ENCODE data around the gene RASAL2. TPM values are rescaled to one million over a fixed set of nuclear protein-coding genes. Genes with fewer than 3 reads are reported as not detected.

RASAL2 gene
- total RNA-seq, 1 experiment from 2014 or later: 32.4 TPM

DNA sequence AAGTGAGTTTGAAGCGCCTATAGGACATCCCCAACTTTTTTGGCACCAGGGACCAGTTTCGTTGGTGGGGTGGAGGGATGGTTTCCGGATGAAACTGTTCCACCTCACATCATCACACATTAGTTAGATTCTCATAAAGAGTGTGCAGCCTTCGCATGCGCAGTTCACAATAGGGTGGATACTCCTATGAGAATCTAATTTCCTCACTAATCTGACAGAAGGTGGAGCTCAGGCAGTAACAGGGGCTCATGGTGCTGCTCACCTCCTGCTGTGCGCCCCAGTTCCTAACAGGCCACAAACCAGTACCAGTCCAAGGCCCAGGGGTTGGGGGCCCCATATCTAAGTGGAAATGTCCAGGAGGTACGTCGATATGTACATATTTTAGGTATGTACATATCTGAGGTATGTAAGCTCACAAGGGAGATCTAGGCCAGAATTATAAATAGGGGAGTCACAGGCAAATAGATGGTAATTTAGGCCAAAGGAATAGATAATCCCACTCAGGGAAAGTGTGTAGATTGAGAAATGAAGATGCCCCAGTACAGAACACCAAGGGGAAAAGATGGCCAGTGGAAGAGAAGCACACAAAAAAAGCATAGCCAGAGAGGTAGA is 27.5 kb upstream of the RASAL2 start:
- Mint-ChIP-seq H3K9me3 (ENCODE audit: low read depth, unreplicated experiment) (no peaks in the 10 kb centered on the region), H3K4me1 (ENCODE audit: low read depth, unreplicated experiment) (peaks cover 1% of the 10 kb centered on the region), H3K36me3 (ENCODE audit: insufficient read depth, unreplicated experiment) (no peaks in the 10 kb centered on the region), H3K27ac (ENCODE audit: unreplicated experiment) (no peak overlapping the region), H3K4me3 (ENCODE audit: low read depth, unreplicated experiment) (no peak overlapping the region), H3K27me3 (ENCODE audit: unreplicated experiment) (no peaks in the 10 kb centered on the region)
- BruUV-seq (replicated peaks): no TSS peak
- DNase-seq: no peak
- TF ChIP-seq, protein P1, sequence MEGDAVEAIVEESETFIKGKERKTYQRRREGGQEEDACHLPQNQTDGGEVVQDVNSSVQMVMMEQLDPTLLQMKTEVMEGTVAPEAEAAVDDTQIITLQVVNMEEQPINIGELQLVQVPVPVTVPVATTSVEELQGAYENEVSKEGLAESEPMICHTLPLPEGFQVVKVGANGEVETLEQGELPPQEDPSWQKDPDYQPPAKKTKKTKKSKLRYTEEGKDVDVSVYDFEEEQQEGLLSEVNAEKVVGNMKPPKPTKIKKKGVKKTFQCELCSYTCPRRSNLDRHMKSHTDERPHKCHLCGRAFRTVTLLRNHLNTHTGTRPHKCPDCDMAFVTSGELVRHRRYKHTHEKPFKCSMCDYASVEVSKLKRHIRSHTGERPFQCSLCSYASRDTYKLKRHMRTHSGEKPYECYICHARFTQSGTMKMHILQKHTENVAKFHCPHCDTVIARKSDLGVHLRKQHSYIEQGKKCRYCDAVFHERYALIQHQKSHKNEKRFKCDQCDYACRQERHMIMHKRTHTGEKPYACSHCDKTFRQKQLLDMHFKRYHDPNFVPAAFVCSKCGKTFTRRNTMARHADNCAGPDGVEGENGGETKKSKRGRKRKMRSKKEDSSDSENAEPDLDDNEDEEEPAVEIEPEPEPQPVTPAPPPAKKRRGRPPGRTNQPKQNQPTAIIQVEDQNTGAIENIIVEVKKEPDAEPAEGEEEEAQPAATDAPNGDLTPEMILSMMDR (IDR thresholded peaks at IDR 0.05; ENCODE audit: unreplicated experiment): no peak
- intact Hi-C loops (cut with micrococcal nuclease; ENCODE audit: unreplicated experiment): no loop called here
- CTCF ChIA-PET: no interaction called here

DNA sequence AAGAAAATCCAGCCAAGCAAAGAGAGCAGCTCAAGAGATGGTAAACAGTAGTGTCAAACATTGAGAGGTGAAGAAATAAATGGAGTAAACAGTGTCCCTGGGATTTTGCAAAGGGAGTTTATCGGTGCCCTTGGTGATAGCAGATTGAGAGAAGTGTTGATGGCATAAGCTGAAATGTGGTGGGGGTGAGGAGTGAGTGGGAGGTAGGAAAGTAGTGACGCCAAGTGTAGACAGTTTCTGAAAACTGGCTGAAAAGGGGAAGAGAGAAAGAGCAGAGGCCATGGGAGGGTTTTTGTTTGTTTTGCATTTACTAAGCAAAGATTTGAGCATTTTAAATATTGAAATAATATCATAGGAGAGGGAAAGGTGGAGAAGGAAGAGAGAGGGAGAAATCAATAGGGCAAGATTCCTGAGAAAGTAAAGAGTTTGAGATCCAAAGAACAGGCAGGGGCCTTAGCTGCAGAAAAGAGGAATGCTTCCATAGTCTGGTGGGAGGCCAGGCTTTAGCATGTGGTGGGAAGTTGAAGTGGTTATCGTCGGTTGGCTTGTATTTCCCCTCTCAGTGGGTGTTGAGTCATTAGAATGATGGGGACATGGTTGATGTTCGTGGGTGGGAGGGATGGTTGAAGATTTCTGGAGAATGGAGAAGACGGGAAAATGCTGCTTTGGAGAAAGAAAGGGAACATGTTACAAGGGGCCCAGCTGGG is 26.8 kb upstream of the RASAL2 start:
- no peaks in the 10 kb centered on the region for H3K27me3 Mint-ChIP-seq (ENCODE audit: unreplicated experiment)
- TF ChIP-seq, protein P1 (IDR thresholded peaks at IDR 0.05; ENCODE audit: unreplicated experiment): no peak
- intact Hi-C loops (cut with micrococcal nuclease; ENCODE audit: unreplicated experiment): no loop called here
- no peaks in the 10 kb centered on the region for H3K9me3 Mint-ChIP-seq (ENCODE audit: low read depth, unreplicated experiment)
- CTCF ChIA-PET: no interaction called here
- no peak overlapping the region for H3K4me3 Mint-ChIP-seq (ENCODE audit: low read depth, unreplicated experiment)
- H3K4me1 Mint-ChIP-seq (ENCODE audit: low read depth, unreplicated experiment): no peaks in the 10 kb centered on the region
- no TSS peak for BruUV-seq (replicated peaks)
- H3K36me3 Mint-ChIP-seq (ENCODE audit: insufficient read depth, unreplicated experiment): no peaks in the 10 kb centered on the region
- DNase-seq: no peak
- H3K27ac Mint-ChIP-seq (ENCODE audit: unreplicated experiment): no peak overlapping the region

DNA sequence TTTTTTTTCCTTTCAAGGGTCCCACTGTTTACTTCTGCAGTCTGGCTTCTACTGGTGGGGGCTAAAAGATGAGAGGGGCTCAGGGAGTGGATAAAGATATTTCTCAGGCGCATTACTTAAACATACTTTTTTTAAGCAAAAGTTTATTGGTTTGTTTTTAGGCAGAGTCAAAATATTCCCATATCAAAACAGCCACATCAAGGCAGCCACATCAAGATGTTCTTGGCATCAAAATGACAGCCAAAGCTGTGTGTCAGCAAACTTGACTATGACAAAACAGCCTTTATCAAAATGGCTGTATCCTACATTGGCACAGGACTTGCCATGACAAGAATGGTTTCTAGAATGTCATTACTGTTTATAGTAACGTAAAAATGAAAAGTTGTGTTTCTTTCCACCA is 22.1 kb upstream of the RASAL2 start:
- CTCF ChIA-PET: no interaction called here

DNA sequence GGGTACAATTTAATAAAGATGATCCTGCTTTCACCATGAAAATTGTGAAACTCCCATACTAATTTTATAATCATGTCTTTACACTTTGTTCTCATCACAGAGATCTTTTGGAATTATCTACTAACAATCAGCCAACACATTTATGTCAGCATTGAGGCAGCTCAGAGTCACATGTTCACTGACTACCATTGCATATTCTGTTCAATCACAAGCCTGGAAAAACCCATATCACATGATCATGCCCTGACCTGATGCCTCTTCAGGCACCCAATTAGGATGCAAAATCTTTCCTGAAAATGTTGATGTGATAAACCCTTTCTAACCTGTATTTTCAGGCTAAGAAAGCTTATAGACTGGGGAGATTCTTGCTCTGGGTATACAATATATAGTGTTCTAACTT is 21.6 kb upstream of the RASAL2 start:
- Mint-ChIP-seq H3K9me3 (ENCODE audit: low read depth, unreplicated experiment) (no peaks in the 10 kb centered on the region), H3K4me1 (ENCODE audit: low read depth, unreplicated experiment) (no peaks in the 10 kb centered on the region), H3K4me3 (ENCODE audit: low read depth, unreplicated experiment) (no peak overlapping the region), H3K27me3 (ENCODE audit: unreplicated experiment) (no peaks in the 10 kb centered on the region), H3K27ac (ENCODE audit: unreplicated experiment) (no peak overlapping the region), H3K36me3 (ENCODE audit: insufficient read depth, unreplicated experiment) (no peaks in the 10 kb centered on the region)
- CTCF ChIA-PET: no interaction called here
- intact Hi-C loops (cut with micrococcal nuclease; ENCODE audit: unreplicated experiment): no loop called here
- no peak for DNase-seq
- TF ChIP-seq, protein P1 (IDR thresholded peaks at IDR 0.05; ENCODE audit: unreplicated experiment): no peak
- no TSS peak for BruUV-seq (replicated peaks)

More for the DNA sequence above, 22.1 kb upstream of the RASAL2 start:
- Mint-ChIP-seq H3K4me3 (ENCODE audit: low read depth, unreplicated experiment) (no peak overlapping the region), H3K27ac (ENCODE audit: unreplicated experiment) (no peak overlapping the region), H3K4me1 (ENCODE audit: low read depth, unreplicated experiment) (no peaks in the 10 kb centered on the region), H3K36me3 (ENCODE audit: insufficient read depth, unreplicated experiment) (no peaks in the 10 kb centered on the region), H3K27me3 (ENCODE audit: unreplicated experiment) (no peaks in the 10 kb centered on the region), H3K9me3 (ENCODE audit: low read depth, unreplicated experiment) (no peaks in the 10 kb centered on the region)
- no peak for DNase-seq
- TF ChIP-seq, protein P1 (IDR thresholded peaks at IDR 0.05; ENCODE audit: unreplicated experiment): no peak
- intact Hi-C loops (cut with micrococcal nuclease; ENCODE audit: unreplicated experiment): no loop called here
- BruUV-seq (replicated peaks): no TSS peak
